GM21390 (cell line): Measurements from ENCODE around the gene PTCD2.
"Not testable (repeated sequence)": the region's sequence is repeated elsewhere in the genome, so short reads cannot be mapped to it uniquely, and the experiment has no call there.

Experiments
- ATAC-seq: cut with Tn5 transposase; IDR thresholded peaks from one replicate; pipeline ENCODE4 v1.9.1; 2021; ENCODE audit not compliant: unreplicated experiment

Gene PTCD2

DNA sequence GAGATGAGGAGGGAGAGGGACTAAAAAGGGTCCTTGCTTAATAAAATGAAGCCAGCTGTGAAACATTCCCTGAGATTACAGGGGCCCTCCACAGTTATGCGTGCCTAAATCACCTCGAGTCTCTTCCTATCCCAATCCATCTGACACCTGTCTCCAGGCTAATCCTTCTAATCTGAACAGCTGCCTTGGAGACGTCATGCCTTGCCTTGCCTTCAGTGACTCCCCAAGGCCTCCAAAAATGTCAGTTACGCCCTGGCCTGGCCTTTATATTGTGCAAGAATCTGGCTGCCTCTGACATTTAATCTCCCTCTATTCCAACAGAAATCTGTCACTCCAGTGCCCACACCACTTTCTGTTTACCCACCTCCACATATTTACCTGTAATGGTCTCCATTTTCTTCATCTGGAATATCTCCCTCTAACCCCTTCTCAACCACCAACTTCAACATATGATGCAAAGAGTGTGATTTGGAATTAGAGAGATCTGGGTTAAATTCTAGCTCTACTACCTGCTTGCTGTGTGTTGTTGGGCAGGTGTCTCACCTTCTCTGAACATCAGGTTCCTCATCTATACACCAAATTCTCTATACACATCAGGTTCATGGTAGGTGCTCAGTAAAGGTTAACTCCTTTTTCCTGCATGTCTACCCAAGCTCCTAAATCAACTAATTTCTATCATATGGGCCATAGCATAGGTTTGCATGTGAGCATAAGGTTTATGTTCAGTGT, 57.9 kb downstream of the PTCD2 start:
- ATAC-seq: no peak

DNA sequence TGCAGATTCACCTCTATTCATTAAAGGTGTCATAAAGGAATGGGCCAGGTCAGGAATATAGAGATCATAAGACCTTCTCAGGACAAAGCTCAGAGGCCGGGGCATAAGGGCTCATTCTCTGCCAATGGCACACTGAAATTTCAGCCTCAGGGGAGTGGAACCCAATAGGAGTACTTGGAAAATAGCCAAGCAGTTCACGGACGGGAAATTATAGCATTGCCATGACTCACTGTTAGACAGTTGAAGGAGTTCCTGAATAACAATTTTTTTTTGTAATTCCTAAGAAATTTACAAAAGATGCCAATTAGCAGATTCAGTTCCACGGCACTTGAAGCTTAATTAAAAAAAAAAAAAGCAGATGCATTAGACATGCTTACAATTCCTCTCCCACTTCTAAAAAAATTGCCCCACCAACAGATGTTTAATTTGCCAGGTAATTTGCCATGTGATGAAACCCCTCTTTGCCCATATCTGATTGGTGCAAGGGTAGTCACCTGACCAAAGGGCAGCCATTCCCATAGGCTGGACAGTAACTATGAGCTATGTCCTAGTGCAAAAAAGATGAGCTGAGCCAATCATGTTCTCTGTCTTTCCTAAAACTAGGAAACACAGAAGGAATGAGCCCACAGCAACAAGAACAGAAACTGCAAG, 58.6 kb downstream of the PTCD2 start:
- ATAC-seq: no peak

DNA sequence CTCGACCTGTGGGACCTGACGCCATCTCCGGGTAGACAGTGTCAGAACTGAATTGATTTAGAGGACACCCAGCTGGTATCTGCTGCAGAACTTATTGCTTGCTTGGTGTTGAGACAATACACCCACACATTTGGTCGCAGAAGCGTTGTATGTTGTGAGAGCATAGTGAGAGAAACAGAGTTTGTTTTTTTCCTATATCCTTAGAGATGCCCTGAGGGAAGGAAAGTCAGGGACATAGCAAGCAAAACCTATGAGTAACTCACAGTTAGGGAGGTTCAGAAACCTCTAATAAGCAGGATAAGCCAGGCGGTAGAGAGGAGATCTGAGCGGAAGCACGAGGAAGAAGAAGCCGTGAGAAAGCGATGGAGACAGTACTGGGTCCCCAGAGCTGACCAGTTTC, 59.8 kb downstream of the PTCD2 start:
- no peak for ATAC-seq

- ATAC-seq: no peak
Measured at GRCh38 chr5:72380492-72381274, 60.5 kb downstream of the PTCD2 start.

DNA sequence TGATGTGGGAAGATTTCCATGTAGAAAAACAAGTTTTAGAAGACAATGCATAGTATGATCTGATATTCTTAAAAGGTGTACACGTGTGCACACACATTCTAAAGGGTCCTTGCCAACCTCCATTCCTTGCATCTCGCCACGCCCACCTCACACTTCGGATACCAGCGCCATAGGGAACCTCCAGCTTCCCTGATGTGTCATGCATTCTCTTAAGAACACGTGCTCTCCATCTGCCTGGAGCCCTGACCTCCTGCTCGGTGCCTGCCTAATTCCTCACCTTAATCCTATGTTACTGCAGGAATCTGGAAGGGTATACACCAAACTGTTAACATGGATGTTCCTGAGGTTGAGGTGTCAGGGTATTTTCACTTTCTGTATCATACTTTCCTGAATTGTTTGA, 63.1 kb downstream of the PTCD2 start:
- ATAC-seq: no peak

DNA sequence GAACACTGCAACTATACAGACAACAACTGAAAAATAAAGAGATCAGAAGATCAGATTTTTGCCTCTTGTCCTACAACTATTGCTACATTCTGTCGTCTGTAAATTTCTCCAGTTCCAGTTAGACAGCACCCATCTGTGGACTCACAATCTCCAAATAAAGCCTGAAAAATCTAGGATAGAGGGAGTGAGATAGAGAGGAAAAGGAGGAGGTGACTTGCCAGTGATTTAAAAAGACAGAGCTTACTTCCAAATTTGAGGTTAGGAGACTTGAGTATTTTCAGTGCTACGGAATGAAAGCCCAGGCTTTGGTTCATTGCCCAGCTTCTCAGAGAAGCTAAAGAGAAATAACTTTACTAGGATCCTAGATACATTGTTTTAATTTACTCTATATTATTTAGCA, 63.6 kb downstream of the PTCD2 start:
- ATAC-seq: no peak

DNA sequence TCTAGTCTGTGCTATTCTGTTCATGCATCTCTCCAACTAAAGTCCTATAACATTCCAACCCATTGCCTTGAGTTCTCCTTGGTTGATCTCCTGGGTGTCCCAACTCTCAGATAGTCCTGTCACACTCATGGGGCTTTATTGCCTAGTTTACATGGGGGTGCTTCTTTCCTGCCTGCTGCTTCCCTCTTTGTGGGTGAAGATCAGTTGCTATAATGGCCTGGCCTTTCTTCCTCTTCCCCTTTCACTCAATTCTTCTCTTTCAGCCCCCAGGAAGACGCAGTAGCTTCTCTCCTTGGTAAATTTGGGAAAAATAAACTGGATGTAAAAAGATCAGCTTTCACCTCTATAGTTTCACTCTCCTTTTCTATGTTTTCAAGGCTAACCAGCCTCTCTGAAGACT, 66.5 kb downstream of the PTCD2 start:
- ATAC-seq: no peak

DNA sequence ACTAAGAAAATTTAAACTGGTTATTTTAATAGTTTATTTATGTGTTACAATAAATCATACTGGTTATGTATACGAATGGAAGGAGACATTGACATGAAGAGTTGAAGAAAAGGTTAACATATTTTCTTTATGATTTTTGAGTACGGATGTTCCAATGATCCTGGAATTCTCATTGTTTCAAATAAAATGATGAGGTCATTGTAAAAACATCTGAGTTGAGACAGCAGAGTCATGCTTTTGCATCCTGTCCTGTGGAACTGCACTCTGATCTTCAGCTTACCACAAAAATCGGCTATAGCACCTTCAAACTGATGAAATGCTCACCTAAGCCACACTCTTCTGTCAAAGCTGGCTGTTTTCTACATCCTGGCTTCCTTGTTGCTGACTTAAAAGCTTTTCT, 67.8 kb downstream of the PTCD2 start:
- no peak for ATAC-seq

- ATAC-seq: no peak
Measured at GRCh38 chr5:72388646-72389045, 68.5 kb downstream of the PTCD2 start.

DNA sequence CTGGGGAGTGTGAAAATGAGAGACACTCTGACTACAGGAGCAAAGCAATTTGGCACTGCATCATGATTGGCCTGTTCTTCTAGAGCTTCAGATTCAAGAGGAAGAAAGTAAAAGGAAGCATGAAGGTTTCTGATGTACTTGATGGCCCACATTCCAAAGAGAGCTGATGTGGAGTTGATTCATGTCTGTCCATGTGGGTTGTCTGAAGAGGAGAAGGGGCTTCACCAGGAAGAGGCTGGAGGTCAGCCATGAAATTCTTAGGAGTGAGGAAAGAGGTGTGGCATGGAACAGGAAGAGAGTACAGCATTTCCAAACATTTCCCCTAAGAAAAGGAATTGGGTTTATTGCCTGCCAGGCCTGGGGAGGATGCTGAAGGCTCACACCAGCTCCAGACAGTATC, 70.7 kb downstream of the PTCD2 start:
- no peak for ATAC-seq

- ATAC-seq: no peak
Measured at GRCh38 chr5:72392326-72392733, 72.2 kb downstream of the PTCD2 start.

GRCh38 chr5:72393052-72393451, 72.9 kb downstream of the PTCD2 start:
- no peak for ATAC-seq

GRCh38 chr5:72394688-72395087, 74.5 kb downstream of the PTCD2 start:
- ATAC-seq: no peak

DNA sequence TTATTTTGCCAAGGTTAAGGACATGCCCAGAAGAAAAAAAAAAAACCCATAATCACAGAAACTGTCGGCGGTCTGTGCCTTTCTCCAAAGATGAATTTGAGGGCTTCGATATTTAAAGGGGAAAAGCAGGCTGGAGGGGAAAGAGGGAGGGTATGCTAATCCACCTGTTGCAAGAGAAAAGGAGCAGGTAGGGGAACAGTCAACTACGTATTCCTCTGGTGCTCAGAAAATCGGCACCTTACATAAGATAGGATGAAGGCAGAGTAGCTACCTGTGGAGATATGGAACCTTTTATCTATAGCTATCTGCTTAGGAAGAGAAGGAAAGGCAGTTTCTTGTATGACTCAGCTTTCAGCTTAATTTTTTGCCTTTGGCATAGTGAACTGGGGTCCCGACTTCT, 77.7 kb downstream of the PTCD2 start:
- ATAC-seq: no peak

DNA sequence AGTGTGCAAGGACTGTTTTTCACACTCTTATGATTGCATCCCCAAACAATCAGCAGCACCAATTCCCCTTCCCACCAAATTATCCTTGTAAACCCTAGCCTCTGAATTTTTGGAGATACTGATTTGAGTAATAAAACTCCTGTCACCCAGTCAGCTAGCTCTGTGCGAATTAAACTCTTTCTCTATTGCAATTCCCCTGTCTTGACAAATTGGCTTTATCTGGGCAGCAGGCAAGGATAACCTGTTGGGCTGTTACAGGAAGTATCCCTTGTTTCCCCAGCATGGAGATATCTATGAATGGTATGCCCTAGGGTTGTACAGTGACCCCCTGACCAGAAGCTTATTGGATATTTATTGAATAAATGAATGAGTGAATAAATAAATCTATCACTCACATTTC, 80.8 kb downstream of the PTCD2 start:
- no peak for ATAC-seq

GRCh38 chr5:72402381-72402890, 82.3 kb downstream of the PTCD2 start:
- no peak for ATAC-seq

DNA sequence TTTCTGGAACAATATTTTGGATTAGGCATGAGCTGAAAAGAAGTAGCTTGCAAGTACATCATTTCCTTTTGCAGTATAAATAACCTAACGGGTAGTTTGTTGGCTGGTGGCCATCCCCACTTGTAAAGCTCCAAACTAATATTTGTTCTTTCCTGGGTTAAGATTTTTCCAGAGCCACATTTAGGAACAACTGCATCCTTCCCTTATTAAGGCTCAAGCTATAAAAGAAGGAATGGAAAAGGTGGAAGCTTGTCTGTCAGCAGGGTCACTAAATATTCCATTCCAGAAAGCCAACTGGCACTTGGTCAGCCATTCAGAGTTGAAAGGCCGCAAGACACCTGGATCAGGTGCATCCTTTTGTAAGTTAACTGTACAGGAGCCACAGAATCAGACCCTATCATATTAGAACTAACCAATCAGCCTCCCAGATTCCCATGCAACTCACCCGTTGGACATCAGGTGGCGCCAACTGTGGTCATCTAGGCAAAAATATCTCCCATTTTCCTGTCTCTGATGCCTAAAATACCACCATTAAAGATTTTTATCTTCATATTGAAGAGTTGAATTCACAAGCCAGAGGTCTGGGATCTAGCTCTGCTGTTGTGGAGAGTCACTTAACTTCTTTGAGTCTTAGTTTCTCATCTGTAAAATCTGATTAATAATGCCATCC, 82.9 kb downstream of the PTCD2 start:
- ATAC-seq: no peak

DNA sequence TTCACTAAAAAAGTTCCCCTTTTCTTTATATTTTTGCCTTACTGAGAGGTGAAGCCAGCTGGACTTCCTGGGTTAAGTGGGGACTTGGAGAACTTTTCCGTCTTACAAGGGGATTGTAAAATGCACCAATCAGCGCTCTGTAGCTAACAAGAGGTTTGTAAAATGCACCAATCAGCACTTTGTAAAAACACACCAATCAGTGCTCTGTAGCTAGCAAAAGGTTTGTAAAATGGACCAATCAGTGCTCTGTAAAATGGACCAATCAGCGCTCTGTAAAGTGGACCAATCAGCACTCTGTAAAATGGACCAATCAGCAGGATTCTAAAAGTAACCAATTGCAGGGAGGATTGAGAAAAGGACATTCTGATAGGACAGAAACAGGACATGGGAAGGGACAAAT, 84.6 kb downstream of the PTCD2 start:
- not testable (repeated sequence) for ATAC-seq

GRCh38 chr5:72407078-72407477, 86.9 kb downstream of the PTCD2 start:
- no peak for ATAC-seq

DNA sequence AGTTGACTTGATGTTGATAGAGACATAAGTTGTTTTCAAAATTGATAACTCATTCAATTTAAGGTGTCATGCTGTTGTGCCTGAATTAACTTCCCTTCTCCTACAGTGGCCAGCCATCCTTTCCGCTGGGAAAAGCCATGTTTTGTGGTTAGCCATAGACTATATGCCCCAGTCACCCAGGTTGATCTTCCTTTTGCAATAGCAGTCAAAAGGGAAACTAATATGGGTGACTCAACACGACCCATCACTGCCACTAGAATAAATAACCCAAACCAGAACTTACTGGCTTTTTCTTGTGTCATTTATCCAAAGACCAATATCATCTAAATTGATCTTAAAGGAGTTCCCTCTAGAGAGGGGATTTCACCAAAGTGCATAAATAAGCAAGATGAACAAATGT, 87.4 kb downstream of the PTCD2 start:
- ATAC-seq: no peak

DNA sequence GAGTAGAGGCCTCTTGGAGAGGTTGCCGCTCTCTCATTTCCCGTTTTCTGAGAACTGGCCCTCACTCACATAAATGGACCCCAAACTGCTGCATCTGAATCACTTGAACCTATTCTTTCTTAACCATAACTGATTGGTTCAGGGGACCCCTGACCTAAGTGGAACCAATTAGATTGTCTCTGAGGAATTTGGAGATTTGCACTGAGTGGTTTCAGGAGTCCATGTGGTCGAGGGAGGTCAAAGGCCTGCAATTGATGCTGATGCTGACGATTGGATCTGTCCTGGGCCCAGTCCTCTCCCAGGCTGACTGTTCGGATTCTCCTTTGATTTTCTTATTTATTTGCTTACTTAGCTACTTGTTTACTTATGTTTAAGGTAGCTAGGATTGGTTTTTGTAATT, 88.0 kb downstream of the PTCD2 start:
- ATAC-seq: no peak
